H1 (cell line): ENCODE data around the gene GOLGA3. TPM values are rescaled to one million over a fixed set of nuclear protein-coding genes. Genes with fewer than 3 reads are reported as not detected.

Experiments
- CTCF ChIA-PET: fragments of 300-600 bp; sonication (Branson Sonifier 250); formaldehyde crosslinking; loops from one replicate; lab custom pipeline; 2021; ENCODE audit not compliant: partially characterized antibody; lab: Charles Lee
- POLR2A ChIA-PET: fragments of 300-600 bp; sonication (Branson Sonifier 250); formaldehyde crosslinking; loops from one replicate; lab custom pipeline; 2021; ENCODE audit warnings: inconsistent platforms; ENCODE audit not compliant: partially characterized antibody; lab: Charles Lee
- DNase-seq, 2 experiments: peaks; one replicate each; pipeline versions ENCODE4 v3.0.0 to v3.0.0-alpha.2; 2010 to 2022; ENCODE audit warnings: low spot score in 2 of 2, low read depth in 1 of 2, mixed read lengths in 1 of 2
- FAIRE-seq: peaks from 2 replicates; lab custom pipeline; 2011; peaks lifted over from hg19 to GRCh38; lab: Jason Lieb, UNC
- H2AFZ ChIP-seq: 2 replicates; pipeline ENCODE4 v1.8.1; 2012; ENCODE audit warnings: low read length, inconsistent platforms
- H2AK5ac ChIP-seq: 2 replicates; pipeline ENCODE4 v1.6.1; 2013; ENCODE audit warnings: low read depth, low read length
- H2BK120ac ChIP-seq: replicated peaks from 2 replicates; pipeline ENCODE3; 2013; ENCODE audit warnings: low read depth, low read length, inconsistent platforms
- H2BK12ac ChIP-seq: 2 replicates; pipeline ENCODE4 v1.6.1; 2013; ENCODE audit warnings: low read depth, low read length
- H2BK15ac ChIP-seq: 2 replicates; pipeline ENCODE4 v1.6.1; 2013; ENCODE audit warnings: low read length
- H2BK20ac ChIP-seq: 2 replicates; pipeline ENCODE4 v1.6.1; 2013; ENCODE audit warnings: low read length
- H2BK5ac ChIP-seq: 2 replicates; pipeline ENCODE4 v1.6.1; 2013; ENCODE audit warnings: low read depth, low read length
- H3K14ac ChIP-seq: 2 replicates; pipeline ENCODE4 v1.6.1; 2013; ENCODE audit warnings: inconsistent platforms; ENCODE audit not compliant: insufficient read length
- H3K18ac ChIP-seq: 2 replicates; pipeline ENCODE4 v1.6.1; 2013; ENCODE audit warnings: low read length; ENCODE audit errors: extremely low read depth
- H3K23ac ChIP-seq: 2 replicates; pipeline ENCODE4 v1.6.1; 2013; ENCODE audit warnings: inconsistent platforms; ENCODE audit not compliant: insufficient read length
- H3K23me2 ChIP-seq: 2 replicates; pipeline ENCODE4 v1.6.1; 2013; ENCODE audit warnings: low read depth, low read length
- H3K27ac ChIP-seq: 2 replicates; pipeline ENCODE4 v1.6.1; 2011; ENCODE audit warnings: low read depth, low read length, inconsistent platforms
- H3K27me3 ChIP-seq, 4 experiments: replicated peaks in 1 of 4; 1 replicate in 1 of 4; 2 replicates in 3 of 4; pipeline versions ENCODE4 v1.6.1 to v1.8.1; 2011 to 2013; ENCODE audit warnings: low read length in 3 of 4, mild to moderate bottlenecking in 3 of 4, inconsistent platforms in 2 of 4, mixed read lengths in 2 of 4, moderate library complexity in 1 of 4; ENCODE audit not compliant: control insufficient read depth in 3 of 4, insufficient read depth in 3 of 4; ENCODE audit errors: extremely low read depth in 1 of 4
- H3K36me3 ChIP-seq, 4 experiments: 2 replicates each; pipeline versions ENCODE4 v1.6.1 to v1.8.1; 2011 to 2013; ENCODE audit warnings: mild to moderate bottlenecking in 4 of 4, low read length in 3 of 4, moderate library complexity in 2 of 4, control low read depth in 1 of 4, inconsistent platforms in 1 of 4; ENCODE audit not compliant: insufficient read depth in 4 of 4, control insufficient read depth in 2 of 4
- H3K4ac ChIP-seq: replicated peaks from 2 replicates; pipeline ENCODE3; 2013; ENCODE audit warnings: low read length, low read depth, mixed read lengths, inconsistent platforms; ENCODE audit not compliant: insufficient read length
- H3K4me1 ChIP-seq, 4 experiments: replicated peaks in 1 of 4; 1 replicate in 1 of 4; 2 replicates in 3 of 4; pipeline versions ENCODE4 v1.6.1 to v1.8.1; 2011 to 2013; ENCODE audit warnings: low read length in 3 of 4, inconsistent platforms in 2 of 4, mixed read lengths in 1 of 4; ENCODE audit not compliant: insufficient read depth in 4 of 4, control insufficient read depth in 3 of 4
- H3K4me2 ChIP-seq, 2 experiments: 2 replicates each; pipeline versions ENCODE4 v1.6.1 to v1.8.1; 2011 to 2013; ENCODE audit warnings: low read depth in 2 of 2, low read length in 2 of 2, control low read depth in 1 of 2, inconsistent platforms in 1 of 2, mild to moderate bottlenecking in 1 of 2; ENCODE audit not compliant: insufficient read depth in 1 of 2
- H3K4me3 ChIP-seq, 4 experiments: fragments of 200-600, 300-600 bp in 1 of 4; sonication (generic), shearing (Covaris generic), sonication (Bioruptor Twin) in 1 of 4; 2 replicates each; pipeline versions ENCODE4 v1.5.1 to v1.8.1; 2011 to 2016; ENCODE audit warnings: low read length in 4 of 4, low read depth in 3 of 4, control low read depth in 2 of 4, inconsistent platforms in 2 of 4, mild to moderate bottlenecking in 2 of 4, mixed read lengths in 1 of 4, moderate library complexity in 1 of 4; ENCODE audit not compliant: insufficient read depth in 2 of 4; ENCODE audit errors: extremely low read depth in 1 of 4
- H3K56ac ChIP-seq: replicated peaks from 2 replicates; pipeline ENCODE3; 2013; ENCODE audit warnings: low read depth, mild to moderate bottlenecking, mixed read lengths, low read length, inconsistent platforms; ENCODE audit not compliant: insufficient read length
- H3K79me1 ChIP-seq: 2 replicates; pipeline ENCODE4 v1.6.1; 2013; ENCODE audit warnings: low read depth, low read length, control low read depth
- H3K79me2 ChIP-seq, 2 experiments: 2 replicates each; pipeline versions ENCODE4 v1.6.1 to v1.8.1; 2012 to 2013; ENCODE audit warnings: low read length in 2 of 2, mild to moderate bottlenecking in 2 of 2, inconsistent platforms in 1 of 2; ENCODE audit not compliant: insufficient read depth in 2 of 2, control insufficient read depth in 1 of 2
- H3K9ac ChIP-seq, 4 experiments: replicated peaks in 1 of 4; 1 replicate in 1 of 4; 2 replicates in 3 of 4; pipeline versions ENCODE4 v1.6.1 to v1.8.1; 2011 to 2013; ENCODE audit warnings: low read depth in 3 of 4, low read length in 3 of 4, control low read depth in 2 of 4, mild to moderate bottlenecking in 2 of 4, moderate library complexity in 2 of 4, inconsistent platforms in 1 of 4; ENCODE audit errors: extremely low read depth in 1 of 4
- H3K9me3 ChIP-seq, 2 experiments: 2 replicates each; pipeline versions ENCODE4 v1.6.1 to v1.8.1; 2012 to 2013; ENCODE audit warnings: mild to moderate bottlenecking in 2 of 2, moderate library complexity in 2 of 2, control low read depth in 1 of 2, inconsistent platforms in 1 of 2, low read depth in 1 of 2, low read length in 1 of 2, mixed read lengths in 1 of 2; ENCODE audit not compliant: insufficient read depth in 2 of 2
- H4K20me1 ChIP-seq, 2 experiments: replicated peaks in 1 of 2; 2 replicates each; pipeline versions ENCODE3 to v1.8.1; 2011 to 2013; ENCODE audit warnings: inconsistent platforms in 2 of 2, low read length in 2 of 2, mild to moderate bottlenecking in 1 of 2; ENCODE audit not compliant: insufficient read depth in 2 of 2, control insufficient read depth in 1 of 2
- H4K5ac ChIP-seq: 2 replicates; pipeline ENCODE4 v1.6.1; 2013; ENCODE audit warnings: low read length, low read depth, mixed read lengths, inconsistent platforms; ENCODE audit not compliant: insufficient read length
- H4K8ac ChIP-seq: 2 replicates; pipeline ENCODE4 v1.8.0; 2013; ENCODE audit warnings: mild to moderate bottlenecking, moderate library complexity, low read length, inconsistent platforms; ENCODE audit not compliant: insufficient read depth; ENCODE audit errors: extremely low read depth
- H4K91ac ChIP-seq: replicated peaks from 2 replicates; pipeline ENCODE3; 2013; ENCODE audit warnings: low read length, mixed read lengths, inconsistent platforms; ENCODE audit not compliant: insufficient read length
- ASH2L ChIP-seq: fragments of 200-600, 300-600 bp; sonication (generic); IDR thresholded peaks from one replicate; pipeline ENCODE4 v1.7.1; 2017; ENCODE audit warnings: low read length
- BACH1 ChIP-seq: IDR thresholded peaks from 2 replicates; pipeline ENCODE4 v1.6.1; 2012; ENCODE audit warnings: low read length, improper control_type of control experiment
- PHF8 ChIP-seq: fragments of 200-600 bp; sonication (generic); conservative IDR thresholded peaks from 2 replicates; pipeline ENCODE4 v1.7.1; 2012; ENCODE audit warnings: low read depth, mild to moderate bottlenecking, inconsistent platforms, low read length, moderate library complexity
- POLR2A ChIP-seq, 2 experiments: IDR thresholded peaks; 1 replicate in 1 of 2; 2 replicates in 1 of 2; pipeline ENCODE4 v1.6.1; 2011; ENCODE audit warnings: low read depth in 2 of 2, low read length in 2 of 2, mild to moderate bottlenecking in 2 of 2; ENCODE audit errors: control extremely low read depth in 1 of 2
- RBBP5 ChIP-seq: IDR thresholded peaks from 2 replicates; pipeline ENCODE4 v1.7.1; 2012; ENCODE audit warnings: low read depth, mild to moderate bottlenecking, inconsistent platforms, low read length, moderate library complexity, borderline replicate concordance
- SP1 ChIP-seq: IDR thresholded peaks from 2 replicates; pipeline ENCODE4 v1.6.1; 2011; ENCODE audit warnings: low read depth, low read length
- SP2 ChIP-seq: IDR thresholded peaks from 2 replicates; pipeline ENCODE4 v1.6.1; 2012; ENCODE audit warnings: mild to moderate bottlenecking, low read length, inconsistent platforms
- SRF ChIP-seq: IDR thresholded peaks from 2 replicates; pipeline ENCODE4 v1.6.1; 2011; ENCODE audit warnings: mild to moderate bottlenecking, low read depth, low read length, moderate library complexity
- TAF1 ChIP-seq: IDR thresholded peaks from 2 replicates; pipeline ENCODE4 v1.6.1; 2011; ENCODE audit warnings: mild to moderate bottlenecking, low read depth, low read length
- TCF12 ChIP-seq: IDR thresholded peaks from 2 replicates; pipeline ENCODE4 v1.6.1; 2011; ENCODE audit warnings: low read depth, mild to moderate bottlenecking, low read length
- TEAD4 ChIP-seq: IDR thresholded peaks from 2 replicates; pipeline ENCODE4 v1.6.1; 2012; ENCODE audit warnings: low read depth, low read length, inconsistent platforms, mixed read lengths
- ZNF274 ChIP-seq: IDR thresholded peaks from 2 replicates; pipeline ENCODE4 v1.7.0; 2012; ENCODE audit warnings: low read length, borderline replicate concordance; ENCODE audit errors: extremely low read depth
- WGBS, 2 experiments: shearing (Covaris generic) in 1 of 2; methylation state at CpG; one replicate each; pipeline versions ENCODE4 v1.1.6 to v1.1.7; 2013 to 2015; ENCODE audit warnings: low lambda C conversion rate in 2 of 2, mixed read lengths in 2 of 2, inconsistent platforms in 1 of 2, low coverage in 1 of 2, missing lambda C conversion rate in 1 of 2; ENCODE audit not compliant: insufficient replicate concordance in 2 of 2, insufficient coverage in 1 of 2, insufficient read length in 1 of 2; ENCODE audit errors: extremely low coverage in 1 of 2, missing lambda C conversion rate in 1 of 2; 5-methylcytosine and 5-hydroxymethylcytosine counted together
- polyA plus RNA-seq, 7 experiments: library from polyadenylated mRNA; depleted of rRNA in 3 of 7; stranded (reverse) in 5 of 7; unstranded in 2 of 7; fragments of >200 nt in 5 of 7; fragments of 200-250 nt in 2 of 7; gene quantifications; 1 replicate in 5 of 7; 2 replicates in 1 of 7; 4 replicates in 1 of 7; pipeline versions ENCODE4 v1.2.1 to v1.2.3, GENCODE V29; 2011 to 2013; ENCODE audit warnings: missing spikeins in 2 of 7, mixed read lengths in 2 of 7
- total RNA-seq: library from RNA; stranded (reverse); fragmentation: NEBNext Ultra II Directional; extraction: Animal tissue kit (Norgen Biotek cat#: 25700); gene quantifications from 2 replicates; pipeline ENCODE4 v1.2.1, GENCODE V29; 2021

Gene GOLGA3
- total and polyA plus RNA-seq, 2 of the 8 experiments (the other 6 are each of a cell fraction or from before 2014, with no cell fraction given), result 6.4 to 33.1 TPM

GRCh38 chr12:132872073-132872855 is 43.6 kb upstream of the GOLGA3 start:
- Histone ChIP-seq H3K79me1 (no peaks in the 10 kb centered on the region), H2BK12ac (no peak overlapping the region), H3K79me2 (no peaks in the 10 kb centered on the region; a peak in 1 of 4 replicates), H3K4me3 (no peak overlapping the region)
- POLR2A ChIA-PET, result interaction anchor here (1.3 to 2.6 kb wide), 4 partner anchors 10 to 17 kb away, joined by 3 to 8 read pairs (median 6); partner anchors contain the start of gene CHFR
- TF ChIP-seq TAF1, result no peak
- TF ChIP-seq RBBP5, result no peak
- TF ChIP-seq SP1, result no peak
- TF ChIP-seq PHF8, result no peak
- TF ChIP-seq BACH1, result no peak
- TF ChIP-seq SP2, result no peak
- no peak for TF ChIP-seq POLR2A (IDR thresholded peaks at IDR 0.05; ENCODE audit: control extremely low read depth in 1 of 2, low read depth in 2 of 2, low read length in 2 of 2)
- TF ChIP-seq SRF, result no peak
- no peak for TF ChIP-seq ZNF274
- no peak for TF ChIP-seq TCF12
- TF ChIP-seq TEAD4, result no peak
- no peak for TF ChIP-seq ASH2L
- TF ChIP-seq, all 59 proteins: peak for 0
- no peak overlapping the region for H4K5ac ChIP-seq
- H2BK5ac ChIP-seq, result no peak overlapping the region
- WGBS, 2 experiments, result 89% methylated on average over 21 of the region's 21 CpGs; no CpG with 5 or more reads in 1 of the 2 experiments
- H2BK15ac ChIP-seq, result no peak overlapping the region
- CTCF ChIA-PET, result interaction anchor here (0.6 to 1.8 kb wide), 4 partner anchors 31 to 50 kb away, joined by 4 to 5 read pairs (median 4); no protein-coding TSS in a partner anchor
- H3K4me1 ChIP-seq, result no peaks in the 10 kb centered on the region
- no peak overlapping the region for H3K18ac ChIP-seq
- H2BK120ac ChIP-seq, result no peak overlapping the region
- no peaks in the 10 kb centered on the region for H3K9me3 ChIP-seq
- no peak overlapping the region for H3K4me2 ChIP-seq
- peaks cover 0 to 4% of the 10 kb centered on the region in 2 experiments for H4K20me1 ChIP-seq
- no peak overlapping the region for H4K91ac ChIP-seq
- FAIRE-seq (no peak), DNase-seq (no peak)
- no peak overlapping the region for H2BK20ac ChIP-seq
- no peaks in the 10 kb centered on the region for H3K23me2 ChIP-seq
- H3K27me3 ChIP-seq, result no peaks in the 10 kb centered on the region
- no peak overlapping the region for H3K56ac ChIP-seq
- no peak overlapping the region for H3K23ac ChIP-seq
- peaks cover 5 to 40% (median 16%) of the 10 kb centered on the region in 4 experiments; a peak in 5 of 8 replicates for H3K36me3 ChIP-seq
- no peak overlapping the region for H4K8ac ChIP-seq
- H2AK5ac ChIP-seq, result no peak overlapping the region
- H2AFZ ChIP-seq, result no peak overlapping the region
- H3K9ac ChIP-seq, result no peak overlapping the region
- no peak overlapping the region for H3K27ac ChIP-seq
- no peak overlapping the region for H3K4ac ChIP-seq
- H3K14ac ChIP-seq, result no peak overlapping the region
